ENCODE data around the gene ABCC1.

- no peak for TF ChIP-seq POLR2A (IDR thresholded peaks at IDR 0.05; ENCODE audit: low read length)
- no peak for TF ChIP-seq GATA1 (IDR thresholded peaks at IDR 0.05; ENCODE audit: low read depth, low read length)
Observed at GRCh38 chr16:16012144-16012543, 62.7 kb downstream of the ABCC1 start.
